Cardiac septum (tissue), 1 donor: Measurements from ENCODE around the gene METTL21C. TPM values are rescaled to one million over a fixed set of nuclear protein-coding genes. Genes with fewer than 3 reads are reported as not detected.

ENCODE experiments used
- DNase-seq: peaks from one replicate; pipeline ENCODE4 v3.0.0-alpha.2; 2020; ENCODE audit warnings: low spot score
- intact Hi-C: fragments of 100-400 bp; cut with DNase I; formaldehyde crosslinking; loops from one replicate; pipeline ENCODE4 v1.14.0; 2022
- long read RNA-seq: library from polyadenylated mRNA; unstranded; transcript quantifications from one replicate; pipeline ENCODE4 v2.0.0, GENCODE V29; 2021
- total RNA-seq: library from RNA; stranded (reverse); fragmentation: NEBNext Ultra II Directional; extraction: Animal tissue kit (Norgen Biotek cat#: 25700); gene quantifications from one replicate; pipeline ENCODE4 v1.2.1, GENCODE V29; 2021
- donor health status: DM: no; HTN: no; CAD: no.

Gene METTL21C
- not detected for total RNA-seq
- long read RNA-seq = 0 reads

GRCh38 chr13:102694937-102695336 is at the start of gene METTL21C:
METTL21C (minus strand) TSS chr13:102695044; CDS start chr13:102694498, 546 bp downstream.
- intact Hi-C loops = no loop called here
- no peak for DNase-seq

- intact Hi-C loops = no loop called here
- DNase-seq = no peak
Observed at GRCh38 chr13:102742506-102742905, 47.7 kb upstream of the METTL21C start.

- no peak for DNase-seq
- intact Hi-C loops = no loop called here
Observed at GRCh38 chr13:102742101-102742500, 47.3 kb upstream of the METTL21C start.

- DNase-seq = no peak
- intact Hi-C loops = no loop called here
Observed at GRCh38 chr13:102729560-102730270, 34.9 kb upstream of the METTL21C start.

GRCh38 chr13:102726430-102726829 is 31.6 kb upstream of the METTL21C start:
- DNase-seq = no peak
- intact Hi-C loops = no loop called here

- DNase-seq = no peak
- intact Hi-C loops = no loop called here
Observed at GRCh38 chr13:102724923-102725322, 30.1 kb upstream of the METTL21C start.

- intact Hi-C loops = no loop called here
- no peak for DNase-seq
Observed at GRCh38 chr13:102721800-102722231, 27.0 kb upstream of the METTL21C start.

GRCh38 chr13:102718746-102719145 is 23.9 kb upstream of the METTL21C start:
- intact Hi-C loops = no loop called here
- no peak for DNase-seq

GRCh38 chr13:102715447-102715846 is 20.6 kb upstream of the METTL21C start:
- intact Hi-C loops = no loop called here
- DNase-seq = no peak

- intact Hi-C loops = no loop called here
- DNase-seq = no peak
Observed at GRCh38 chr13:102710261-102710679, 15.4 kb upstream of the METTL21C start.

GRCh38 chr13:102709536-102709935 is 14.7 kb upstream of the METTL21C start:
- no peak for DNase-seq
- intact Hi-C loops = no loop called here

GRCh38 chr13:102708991-102709390 is 14.1 kb upstream of the METTL21C start:
- intact Hi-C loops = no loop called here
- no peak for DNase-seq

- intact Hi-C loops = no loop called here
- DNase-seq = no peak
Observed at GRCh38 chr13:102708211-102708610, 13.4 kb upstream of the METTL21C start.

GRCh38 chr13:102707467-102707866 is 12.6 kb upstream of the METTL21C start:
- intact Hi-C loops = no loop called here
- no peak for DNase-seq

- no peak for DNase-seq
- intact Hi-C loops = no loop called here
Observed at GRCh38 chr13:102704238-102705058, 9.6 kb upstream of the METTL21C start.

- no peak for DNase-seq
- intact Hi-C loops = no loop called here
Observed at GRCh38 chr13:102703726-102704035, 8.8 kb upstream of the METTL21C start.

GRCh38 chr13:102702965-102703725 is 8.3 kb upstream of the METTL21C start:
- no peak for DNase-seq
- intact Hi-C loops = no loop called here

GRCh38 chr13:102701331-102701730 is 6.5 kb upstream of the METTL21C start:
- no peak for DNase-seq
- intact Hi-C loops = no loop called here

GRCh38 chr13:102700088-102701031 is 5.5 kb upstream of the METTL21C start:
- DNase-seq = no peak
- intact Hi-C loops = no loop called here
